OCI-LY7 (cell line): Measurements from ENCODE around the gene DDC. TPM values are rescaled to one million over a fixed set of nuclear protein-coding genes. Genes with fewer than 3 reads are reported as not detected.

Source experiments
- BruUV-seq: library from RNA; stranded (reverse); fragments of 400-500 nt; replicated peaks from 2 replicates; lab custom pipeline; 2021; lab: Mats Ljungman, UMichigan
- CTCF ChIA-PET: fragments of 300-600 bp; sonication (Branson Sonifier 250); formaldehyde crosslinking; loops from one replicate; lab custom pipeline; 2022; ENCODE audit warnings: antibody characterized with exemption; ENCODE audit not compliant: unreplicated experiment; lab: Charles Lee
- POLR2A ChIA-PET: fragments of 300-600 bp; sonication (Branson Sonifier 250); formaldehyde crosslinking; loops from one replicate; lab custom pipeline; 2022; ENCODE audit warnings: antibody characterized with exemption; lab: Charles Lee
- DNase-seq: peaks from one replicate; pipeline ENCODE4 v3.0.0-alpha.2; 2015; ENCODE audit warnings: low spot score
- H2AFZ ChIP-seq: fragments of 200-600 bp; sonication (generic), shearing (Covaris generic); 2 replicates; pipeline ENCODE4 v1.6.1; 2014; ENCODE audit warnings: mild to moderate bottlenecking, antibody characterized with exemption, low read length, moderate library complexity
- H3K27ac ChIP-seq: fragments of 200-600 bp; sonication (generic); 2 replicates; pipeline ENCODE4 v1.5.1; 2014; ENCODE audit warnings: mixed run types, low read depth, mild to moderate bottlenecking, moderate library complexity, low read length, inconsistent platforms; ENCODE audit not compliant: poor library complexity, severe bottlenecking
- H3K36me3 ChIP-seq: fragments of 200-600 bp; sonication (generic); 2 replicates; pipeline ENCODE4 v1.6.1; 2014; ENCODE audit warnings: mild to moderate bottlenecking, antibody characterized with exemption, low read length, moderate library complexity, mixed read lengths; ENCODE audit not compliant: insufficient read depth
- H3K4me1 ChIP-seq: fragments of 200-600 bp; sonication (generic); 2 replicates; pipeline ENCODE4 v1.5.1; 2014; ENCODE audit warnings: mild to moderate bottlenecking, low read length; ENCODE audit not compliant: insufficient read depth, poor library complexity, severe bottlenecking
- H3K4me2 ChIP-seq: fragments of 200-600 bp; sonication (generic); 2 replicates; pipeline ENCODE4 v1.6.1; 2014; ENCODE audit warnings: mild to moderate bottlenecking, low read length
- H3K4me3 ChIP-seq: fragments of 200-600 bp; sonication (generic); 2 replicates; pipeline ENCODE4 v1.5.1; 2014; ENCODE audit warnings: mild to moderate bottlenecking, low read depth, low read length; ENCODE audit not compliant: poor library complexity, severe bottlenecking
- H3K79me2 ChIP-seq: fragments of 200-600 bp; sonication (generic); 2 replicates; pipeline ENCODE4 v1.6.1; 2016; ENCODE audit warnings: low read depth, mild to moderate bottlenecking, low read length, moderate library complexity, mixed read lengths; ENCODE audit not compliant: insufficient read depth
- H3K9me2 ChIP-seq: fragments of 200-600 bp; sonication (generic); 2 replicates; pipeline ENCODE4 v1.6.1; 2016; ENCODE audit warnings: mild to moderate bottlenecking, low read length, mixed read lengths; ENCODE audit not compliant: insufficient read depth
- H3K9me3 ChIP-seq: fragments of 200-600 bp; sonication (generic); 2 replicates; pipeline ENCODE4 v1.6.1; 2014; ENCODE audit warnings: mild to moderate bottlenecking, mixed run types, low read length, mixed read lengths
- H4K20me1 ChIP-seq: fragments of 200-600 bp; sonication (generic); 2 replicates; pipeline ENCODE4 v1.6.1; 2014; ENCODE audit warnings: mild to moderate bottlenecking, antibody characterized with exemption, low read length, moderate library complexity, mixed read lengths; ENCODE audit not compliant: insufficient read depth
- EZH2phosphoT487 ChIP-seq: fragments of 200-600 bp; sonication (generic); IDR thresholded peaks from 2 replicates; pipeline ENCODE4 v1.6.1; 2018; ENCODE audit warnings: low read depth, borderline replicate concordance, mild to moderate bottlenecking, mixed run types, antibody characterized with exemption, low read length, moderate library complexity, mixed read lengths
- intact Hi-C: fragments of 100-400 bp; cut with micrococcal nuclease; formaldehyde crosslinking; loops from one replicate; pipeline ENCODE4 v1.10.0; 2022; ENCODE audit not compliant: unreplicated experiment
- total RNA-seq, 2 experiments: library from RNA; depleted of rRNA in 1 of 2; stranded (reverse); fragments of >200 nt in 1 of 2; shearing (Covaris generic) in 1 of 2; gene quantifications; 2 replicates each; pipeline ENCODE4 v1.2.3, GENCODE V29; 2014 to 2022
- TF ChIP-seq, protein P1 (sequence below): fragments of 200-600 bp; sonication (generic); conservative IDR thresholded peaks from 2 replicates; pipeline ENCODE4 v1.5.1; 2014; ENCODE audit warnings: mild to moderate bottlenecking, antibody characterized with exemption, low read length, moderate library complexity, mixed read lengths

Gene DDC
- total RNA-seq, 2 experiments from 2014 or later, result not detected

DNA sequence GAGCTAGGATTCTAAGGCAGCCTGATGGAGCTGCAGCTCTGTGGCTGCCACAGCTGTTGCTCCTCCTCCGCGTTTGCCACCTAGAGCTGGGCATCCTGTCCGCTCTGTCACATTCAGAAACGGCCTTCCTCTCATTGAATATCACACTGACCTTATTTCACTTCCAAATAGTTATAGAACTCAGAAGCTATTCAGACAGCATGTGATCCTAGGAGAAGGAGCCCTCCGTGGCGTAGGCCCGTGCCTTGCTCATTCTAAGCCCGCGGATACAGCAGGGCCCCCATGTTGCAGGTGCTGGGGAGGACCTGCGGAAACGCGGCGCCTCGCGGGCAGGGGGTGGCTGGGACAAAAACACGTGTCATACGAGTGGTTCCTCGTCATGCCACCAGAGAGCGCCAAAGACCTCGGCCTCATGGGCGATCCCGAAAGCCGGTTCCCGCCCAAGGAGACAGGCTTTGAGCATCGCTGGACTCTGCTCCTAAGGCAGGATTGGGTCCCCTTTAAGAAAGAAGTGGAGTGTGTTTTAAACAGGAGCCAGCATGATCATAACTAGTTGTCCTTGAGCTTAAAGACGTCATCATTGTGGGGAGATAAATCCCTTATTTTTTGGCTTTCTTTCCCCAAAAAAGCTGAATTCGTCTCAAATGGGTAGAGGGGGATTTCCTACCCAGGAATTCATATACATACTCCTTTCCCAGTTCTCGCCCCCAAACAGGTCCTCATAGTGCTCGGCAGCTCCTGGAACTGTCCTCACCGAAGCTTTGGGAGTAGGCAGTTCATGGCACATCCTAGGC lies 97.2 kb downstream of the DDC start:
- TF ChIP-seq EZH2phosphoT487, result no peak
- TF ChIP-seq, protein P1, sequence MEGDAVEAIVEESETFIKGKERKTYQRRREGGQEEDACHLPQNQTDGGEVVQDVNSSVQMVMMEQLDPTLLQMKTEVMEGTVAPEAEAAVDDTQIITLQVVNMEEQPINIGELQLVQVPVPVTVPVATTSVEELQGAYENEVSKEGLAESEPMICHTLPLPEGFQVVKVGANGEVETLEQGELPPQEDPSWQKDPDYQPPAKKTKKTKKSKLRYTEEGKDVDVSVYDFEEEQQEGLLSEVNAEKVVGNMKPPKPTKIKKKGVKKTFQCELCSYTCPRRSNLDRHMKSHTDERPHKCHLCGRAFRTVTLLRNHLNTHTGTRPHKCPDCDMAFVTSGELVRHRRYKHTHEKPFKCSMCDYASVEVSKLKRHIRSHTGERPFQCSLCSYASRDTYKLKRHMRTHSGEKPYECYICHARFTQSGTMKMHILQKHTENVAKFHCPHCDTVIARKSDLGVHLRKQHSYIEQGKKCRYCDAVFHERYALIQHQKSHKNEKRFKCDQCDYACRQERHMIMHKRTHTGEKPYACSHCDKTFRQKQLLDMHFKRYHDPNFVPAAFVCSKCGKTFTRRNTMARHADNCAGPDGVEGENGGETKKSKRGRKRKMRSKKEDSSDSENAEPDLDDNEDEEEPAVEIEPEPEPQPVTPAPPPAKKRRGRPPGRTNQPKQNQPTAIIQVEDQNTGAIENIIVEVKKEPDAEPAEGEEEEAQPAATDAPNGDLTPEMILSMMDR, result peak; percentile 86
- H2AFZ ChIP-seq, result no peak overlapping the region; the same call in 1 of the 2 replicates

DNA sequence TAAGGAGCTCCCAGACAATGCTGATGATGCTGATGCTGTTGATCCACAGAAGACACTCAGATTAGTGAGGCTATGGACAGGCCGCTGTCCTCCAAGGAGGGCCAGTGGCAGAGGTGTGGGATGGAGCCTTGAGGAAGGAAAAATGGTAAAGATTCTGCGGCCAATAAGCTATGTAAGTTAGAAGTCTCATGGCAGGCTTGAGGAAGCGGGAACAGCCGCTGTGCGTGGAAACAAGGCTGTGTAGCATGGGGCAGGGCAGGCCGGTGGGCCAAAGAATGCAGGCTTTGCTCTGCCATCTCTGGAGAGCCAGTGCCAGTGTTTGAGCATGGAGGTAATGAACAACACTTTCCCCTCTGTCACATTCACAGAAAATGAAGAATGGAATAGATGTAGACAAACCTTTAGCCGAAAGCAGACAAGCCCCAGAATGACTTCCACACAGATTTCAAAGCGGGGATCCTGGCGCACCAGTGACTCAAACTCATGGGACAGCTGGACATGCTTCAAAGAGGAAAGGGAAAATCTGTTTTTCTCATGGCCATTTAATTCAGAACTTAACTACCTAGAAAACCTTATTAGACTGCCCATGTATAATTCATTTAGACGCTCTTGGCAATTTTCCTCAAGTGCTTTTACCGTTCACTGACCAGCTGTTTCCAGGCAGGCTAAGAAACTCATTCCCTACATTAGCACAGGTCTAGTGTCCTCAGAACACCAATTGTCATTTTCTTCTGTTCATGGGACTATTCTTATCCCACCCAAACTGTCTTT lies 98.2 kb downstream of the DDC start:
- POLR2A ChIA-PET, result no interaction called here
- no peaks in the 10 kb centered on the region for H4K20me1 ChIP-seq

More for the DNA sequence above, 97.2 kb downstream of the DDC start:
- Histone ChIP-seq H3K79me2 (no peaks in the 10 kb centered on the region), H3K27ac (no peak overlapping the region), H4K20me1 (no peaks in the 10 kb centered on the region), H3K9me2 (no peaks in the 10 kb centered on the region), H3K9me3 (no peaks in the 10 kb centered on the region), H3K4me1 (no peaks in the 10 kb centered on the region), H3K36me3 (no peaks in the 10 kb centered on the region), H3K4me2 (peak overlapping the region; percentile 24; the same call in 1 of the 2 replicates), H3K4me3 (no peak overlapping the region)
- no TSS peak for BruUV-seq
- DNase-seq, result peak; percentile 61
- ChIA-PET CTCF (no interaction called here), POLR2A (interaction anchor here (1.6 kb wide), 1 partner anchor 23 kb away, joined by 3 read pairs; no protein-coding TSS in a partner anchor)
- intact Hi-C loops, result loop anchor here (2.0 kb wide), 2 partner anchors 165 to 211 kb away; no protein-coding TSS in a partner anchor

More for the DNA sequence above, 98.2 kb downstream of the DDC start:
- CTCF ChIA-PET, result no interaction called here
- Histone ChIP-seq H3K9me3 (no peaks in the 10 kb centered on the region), H3K79me2 (no peaks in the 10 kb centered on the region), H3K4me2 (no peak overlapping the region), H3K36me3 (no peaks in the 10 kb centered on the region), H3K4me3 (no peak overlapping the region), H3K4me1 (no peaks in the 10 kb centered on the region), H3K27ac (no peak overlapping the region), H2AFZ (no peak overlapping the region), H3K9me2 (no peaks in the 10 kb centered on the region)
- intact Hi-C loops, result no loop called here
- no peak for DNase-seq
- BruUV-seq, result no TSS peak
- TF ChIP-seq, protein P1, result no peak
- no peak for TF ChIP-seq EZH2phosphoT487
